ENCODE measurements around the gene ABCA9.

- TF ChIP-seq MYC (IDR thresholded peaks at IDR 0.05; ENCODE audit: low read depth, low read length) (no peak), MYC (CRISPR knock-in tag; IDR thresholded peaks at IDR 0.05; ENCODE audit: borderline replicate concordance, low read depth) (no peak), MYNN (IDR thresholded peaks at IDR 0.05) (no peak), MYNN (CRISPR knock-in tag; IDR thresholded peaks at IDR 0.05) (no peak), CHD2 (IDR thresholded peaks at IDR 0.05; ENCODE audit: low read depth, low read length) (no peak), NONO (IDR thresholded peaks at IDR 0.05; ENCODE audit: low read depth in 2 of 2, low read length in 1 of 2) (no peak), CTCF (IDR thresholded peaks at IDR 0.05 in 2 of 3, conservative IDR thresholded peaks at IDR 0.05 in 1 of 3; ENCODE audit: insufficient read depth in 2 of 3, low read depth in 1 of 3, low read length in 3 of 3) (no peak), YY1 (IDR thresholded peaks at IDR 0.05; ENCODE audit: borderline replicate concordance in 1 of 3, control insufficient read depth in 1 of 3, extremely low read depth in 1 of 3, insufficient read depth in 3 of 3, insufficient read length in 1 of 3, insufficient replicate concordance in 2 of 3, low read depth in 1 of 3, low read length in 2 of 3) (no peak), ZBED1 (IDR thresholded peaks at IDR 0.05) (no peak)
Measured at GRCh38 chr17:68963958-68964357, 96.8 kb downstream of the ABCA9 start.
